OCI-M1 (cell line): Measurements from ENCODE around the gene MAD1L1.

ENCODE experiments used
- DNase-seq: peaks from one replicate; lab custom pipeline; 2025; lab: John Stamatoyannopoulos, UW

Gene MAD1L1

GRCh38 chr7:1969459-1970284 is 263.1 kb downstream of the MAD1L1 start:
- peak; percentile 0 for DNase-seq

- DNase-seq, result no peak
Measured at GRCh38 chr7:1968397-1969111, 264.2 kb downstream of the MAD1L1 start.

GRCh38 chr7:1967512-1968396 is 265.0 kb downstream of the MAD1L1 start:
- no peak for DNase-seq

GRCh38 chr7:1966631-1967200 is 266.0 kb downstream of the MAD1L1 start:
- no peak for DNase-seq

- DNase-seq, result no peak
Measured at GRCh38 chr7:1965579-1966294, 267.0 kb downstream of the MAD1L1 start.

DNA sequence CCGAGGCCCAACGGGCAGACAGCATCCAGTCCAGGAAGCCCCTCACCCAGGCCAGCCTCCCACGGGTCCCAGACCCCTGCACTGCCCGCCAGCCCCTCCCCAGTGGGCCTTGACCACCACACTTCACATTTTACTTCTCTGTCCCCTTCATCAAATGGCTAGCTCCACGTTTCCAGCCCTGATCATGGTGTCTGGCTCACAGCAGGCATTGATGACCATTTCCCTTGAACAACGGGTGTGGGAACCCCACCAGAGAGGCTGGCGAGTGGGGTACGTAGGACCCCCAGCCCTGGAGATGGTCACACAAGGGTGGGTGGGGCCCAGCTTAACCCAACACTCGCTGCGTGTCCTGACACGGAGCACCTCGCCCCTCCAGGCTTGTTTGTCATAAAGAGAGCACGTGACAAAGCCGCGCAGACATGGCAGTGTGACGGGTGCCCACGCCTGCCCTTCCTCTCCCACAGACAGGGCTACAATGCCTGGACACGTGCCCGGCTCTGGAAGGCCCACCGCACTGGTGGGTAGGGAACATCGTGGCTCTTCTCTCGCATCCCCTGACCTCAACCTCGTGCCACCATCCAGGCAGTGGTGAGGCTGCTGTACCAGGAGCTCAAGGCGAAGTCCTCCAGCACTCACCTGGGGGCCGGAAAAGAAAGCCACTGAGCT is 267.7 kb downstream of the MAD1L1 start:
- DNase-seq, result no peak

- DNase-seq, result no peak
Measured at GRCh38 chr7:1964211-1964912, 268.4 kb downstream of the MAD1L1 start.

GRCh38 chr7:1963575-1963974 is 269.2 kb downstream of the MAD1L1 start:
- DNase-seq, result no peak

- peak; percentile 81 for DNase-seq
Measured at GRCh38 chr7:1961701-1962276, 271.0 kb downstream of the MAD1L1 start.

DNA sequence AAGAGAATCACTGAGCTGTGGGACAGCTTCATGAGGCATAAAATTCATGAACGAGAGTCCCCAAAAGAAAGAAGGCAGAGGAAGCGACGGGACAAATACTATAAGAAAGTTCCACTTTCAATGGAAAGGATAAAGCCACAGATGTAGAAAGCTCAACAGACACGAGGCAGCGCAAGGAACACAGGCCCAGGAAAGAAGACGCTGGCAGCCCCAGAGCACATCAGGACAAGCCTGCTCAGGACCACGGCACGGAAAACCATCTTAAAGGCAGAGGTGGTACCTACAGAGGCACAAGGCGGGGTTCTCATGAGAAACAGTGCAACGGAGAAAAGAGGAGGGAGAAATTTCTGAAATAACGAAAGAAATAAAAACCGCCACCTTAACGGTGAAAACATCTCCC is 273.4 kb downstream of the MAD1L1 start:
- no peak for DNase-seq

DNA sequence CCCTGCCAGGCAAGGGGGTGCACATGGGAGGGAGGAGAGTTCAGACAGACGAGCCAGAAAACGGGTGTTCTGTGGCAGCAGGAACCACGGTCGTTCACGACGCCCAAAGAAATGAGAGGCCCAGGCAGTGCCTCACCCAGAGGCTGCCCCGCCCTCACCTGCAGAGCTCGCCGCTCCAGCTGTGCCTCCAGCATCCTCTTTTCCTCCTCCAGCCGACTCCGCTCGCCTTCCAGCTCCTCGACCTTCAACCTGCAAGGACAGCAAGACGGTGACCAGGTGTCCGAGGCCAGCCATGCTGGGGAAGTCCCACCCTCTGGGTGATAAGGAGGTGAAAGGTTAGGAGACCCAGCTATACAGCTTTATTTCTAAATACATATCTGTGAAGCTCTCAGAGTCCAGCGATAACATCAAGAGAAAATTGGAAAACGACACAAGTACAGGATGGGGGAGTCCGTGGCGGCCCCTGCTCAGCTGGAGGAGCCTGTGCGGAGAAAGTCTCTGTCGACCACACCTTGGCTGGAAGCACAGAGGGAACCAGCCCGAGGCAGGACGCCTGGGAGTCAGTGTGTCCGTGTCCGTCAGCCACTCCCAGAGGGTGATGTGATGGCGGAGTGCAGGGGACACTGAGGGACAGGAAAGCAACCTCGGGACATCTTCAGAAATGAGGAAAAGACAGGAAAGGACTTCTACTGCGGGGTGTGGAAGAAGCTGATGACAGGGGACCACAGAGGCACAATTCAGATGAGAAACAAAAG is 275.1 kb downstream of the MAD1L1 start:
- no peak for DNase-seq

- no peak for DNase-seq
Measured at GRCh38 chr7:1956611-1957470, 275.9 kb downstream of the MAD1L1 start.

- DNase-seq, result no peak
Measured at GRCh38 chr7:1956141-1956540, 276.6 kb downstream of the MAD1L1 start.

DNA sequence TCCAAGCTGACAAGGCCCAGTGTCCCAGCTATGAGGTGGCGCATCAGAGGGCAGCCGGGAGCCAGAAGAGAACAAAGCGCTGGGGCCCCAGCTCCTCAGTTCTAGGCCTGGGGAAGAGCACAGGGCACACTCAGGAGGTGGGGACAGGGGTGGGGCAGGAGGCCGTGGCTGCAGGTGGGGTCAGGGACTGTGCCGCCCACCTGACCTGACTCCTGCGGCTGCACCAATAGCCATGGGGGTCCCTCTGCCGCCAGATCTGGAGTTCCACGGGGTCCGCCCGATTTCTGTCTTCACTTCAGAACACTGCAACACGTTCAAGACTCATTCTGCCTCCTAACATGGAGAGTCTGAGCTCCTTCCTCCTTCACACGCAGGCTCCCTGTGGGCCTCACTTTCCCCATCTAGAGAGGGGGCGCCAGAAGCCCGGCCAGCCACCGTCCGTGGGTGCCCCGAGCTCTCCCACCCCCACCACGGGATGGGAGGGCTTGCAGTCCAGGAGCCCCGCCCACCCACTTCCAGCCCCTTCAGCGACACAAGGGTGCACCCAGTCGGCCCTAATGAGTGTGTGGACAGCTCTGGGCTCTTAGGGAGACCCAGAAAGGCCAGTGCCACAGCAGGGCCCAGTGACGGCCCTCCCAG is 278.3 kb downstream of the MAD1L1 start:
- DNase-seq, result no peak

DNA sequence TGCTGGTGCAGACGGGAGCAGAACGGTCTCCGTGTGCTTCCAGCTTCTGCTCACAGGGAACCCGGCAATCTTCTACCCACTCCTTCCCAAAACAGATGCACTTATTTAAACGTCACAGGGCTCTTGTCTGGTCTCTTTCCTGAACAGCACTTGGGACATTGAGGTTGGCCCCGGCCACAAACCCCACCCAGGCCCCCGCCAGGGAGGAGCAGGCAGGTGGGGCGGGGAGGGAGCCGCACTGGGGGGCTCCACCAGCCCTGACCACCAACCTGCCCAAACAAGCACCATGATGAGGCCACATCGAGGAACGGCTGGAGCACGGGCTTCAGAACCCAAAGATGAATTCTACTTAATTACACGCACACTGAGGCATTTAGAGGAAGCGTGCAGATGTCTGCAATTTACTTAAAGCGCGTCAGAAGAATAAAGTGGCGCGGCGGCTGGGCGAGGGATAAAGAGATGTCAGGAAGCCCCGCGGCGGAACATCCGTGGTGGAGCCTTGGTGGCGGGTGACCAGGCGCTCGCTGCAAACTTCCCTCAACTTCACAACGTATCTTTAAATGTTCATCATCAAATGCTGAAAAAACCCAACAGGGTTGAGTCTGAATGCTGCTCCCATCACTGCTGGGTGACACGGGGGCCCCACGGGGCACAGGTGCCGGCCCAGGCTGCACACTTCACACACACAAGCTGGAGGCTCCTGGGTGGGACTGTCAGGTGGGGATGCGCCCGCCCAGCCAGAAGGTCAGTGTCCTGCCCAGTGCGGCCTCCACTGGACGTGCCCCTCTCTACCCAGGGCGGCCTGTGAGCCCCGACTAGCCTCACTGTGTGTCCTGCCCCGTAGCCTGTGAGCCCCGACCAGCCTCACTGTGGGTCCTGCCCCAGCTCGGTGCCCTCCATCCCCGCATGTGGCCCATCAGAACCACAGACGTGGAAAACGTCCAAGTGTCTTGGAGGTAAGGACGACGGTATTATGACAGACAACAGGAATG is 279.2 kb downstream of the MAD1L1 start:
- no peak for DNase-seq

- no peak for DNase-seq
Measured at GRCh38 chr7:1952781-1953180, 280.0 kb downstream of the MAD1L1 start.
